Breast epithelium (tissue), 4 donors: ENCODE data around the gene MEAK7. TPM values are rescaled to one million over a fixed set of nuclear protein-coding genes. Genes with fewer than 3 reads are reported as not detected.

Experiments
- DNase-seq, 2 donors: peaks; one replicate each; pipeline ENCODE4 v3.0.0-alpha.2; 2019; ENCODE audit warnings: low spot score in 2 of 2
- H3K27ac ChIP-seq, 2 donors: fragments of 200-600 bp; sonication (generic) in 1 of 2; one replicate each; pipeline ENCODE4 v1.5.1; 2016 to 2019; ENCODE audit warnings: mild to moderate bottlenecking in 1 of 2
- H3K27me3 ChIP-seq, 2 donors: fragments of 200-600 bp; sonication (generic) in 1 of 2; one replicate each; pipeline versions ENCODE4 v1.5.1 to v1.6.0; 2017 to 2019; ENCODE audit warnings: control low read depth in 1 of 2, mild to moderate bottlenecking in 1 of 2
- H3K36me3 ChIP-seq: fragments of 200-600 bp; one replicate; pipeline ENCODE4 v1.5.1; 2019
- H3K4me1 ChIP-seq, 2 donors: fragments of 200-600 bp; sonication (generic); one replicate each; pipeline ENCODE4 v1.5.1; 2016 to 2019; ENCODE audit warnings: control low read depth in 1 of 2
- H3K4me3 ChIP-seq, 3 donors: fragments of 200-600 bp; sonication (generic); 1 replicate in 2 of 3; 2 replicates in 1 of 3; pipeline ENCODE4 v1.5.1; 2016 to 2019; ENCODE audit warnings: mild to moderate bottlenecking in 3 of 3, moderate library complexity in 2 of 3
- H3K9me3 ChIP-seq, 2 donors: fragments of 200-600 bp; sonication (generic) in 1 of 2; one replicate each; pipeline ENCODE4 v1.5.1; 2016 to 2019; ENCODE audit warnings: control low read depth in 1 of 2
- POLR2A ChIP-seq: fragments of 450-650 bp; IDR thresholded peaks from one replicate; pipeline ENCODE4 v1.6.1; 2016; ENCODE audit warnings: antibody characterized with exemption, mild to moderate bottlenecking, moderate library complexity
- POLR2AphosphoS5 ChIP-seq, 3 donors: sonication (generic); formaldehyde crosslinking; IDR thresholded peaks; one replicate each; pipeline ENCODE4 v1.6.1; 2017; ENCODE audit warnings: antibody characterized with exemption in 3 of 3
- intact Hi-C: fragments of 100-400 bp; cut with DNase I; formaldehyde crosslinking; loops from one replicate; pipeline ENCODE4 v1.15.1; 2023; ENCODE audit warnings: low total_unique reads
- total RNA-seq, 3 donors: library from RNA; depleted of rRNA; stranded (reverse); fragments of >200 nt; gene quantifications; one replicate each; pipeline ENCODE4 v1.1.0, GENCODE V29; 2016
- TF ChIP-seq, protein P1 (sequence below), 3 donors: fragments of 450-650 bp; IDR thresholded peaks; one replicate each; pipeline ENCODE4 v1.5.1; 2016 to 2017; ENCODE audit warnings: antibody characterized with exemption in 3 of 3, mild to moderate bottlenecking in 3 of 3, moderate library complexity in 3 of 3

MEAK7 gene
- total RNA-seq, 3 donors from 2014 or later: 8.8 to 38.1 (median 17.4) TPM

DNA sequence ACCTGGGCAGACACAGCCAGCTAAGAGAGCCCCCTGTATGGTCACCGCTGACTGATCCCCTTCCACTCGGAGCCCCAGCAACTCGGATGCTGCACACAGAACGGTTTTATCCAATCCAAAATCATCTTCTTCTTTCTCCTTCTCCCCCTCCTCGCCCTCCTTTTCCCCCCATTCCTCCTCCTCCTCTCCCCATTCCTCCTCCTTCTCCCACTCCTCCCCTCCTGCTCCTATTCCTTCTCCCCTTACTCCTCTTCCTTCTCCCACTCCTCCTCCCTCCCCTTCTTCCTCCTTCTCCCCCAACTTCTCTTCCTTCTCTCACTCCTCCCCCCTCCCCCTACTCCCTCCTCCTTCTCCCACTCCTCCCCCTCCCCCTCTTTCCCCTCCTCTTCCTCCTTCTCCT is 30.4 kb upstream of the MEAK7 start:
- H3K36me3 ChIP-seq: no peaks in the 10 kb centered on the region
- H3K4me3 ChIP-seq: no peak overlapping the region
- no peaks in the 10 kb centered on the region for H3K9me3 ChIP-seq
- peaks cover 9 to 12% of the 10 kb centered on the region in 2 donors for H3K4me1 ChIP-seq
- no peaks in the 10 kb centered on the region for H3K27me3 ChIP-seq
- intact Hi-C loops: no loop called here
- TF ChIP-seq POLR2AphosphoS5 (IDR thresholded peaks at IDR 0.05): no peak
- TF ChIP-seq, protein P1, sequence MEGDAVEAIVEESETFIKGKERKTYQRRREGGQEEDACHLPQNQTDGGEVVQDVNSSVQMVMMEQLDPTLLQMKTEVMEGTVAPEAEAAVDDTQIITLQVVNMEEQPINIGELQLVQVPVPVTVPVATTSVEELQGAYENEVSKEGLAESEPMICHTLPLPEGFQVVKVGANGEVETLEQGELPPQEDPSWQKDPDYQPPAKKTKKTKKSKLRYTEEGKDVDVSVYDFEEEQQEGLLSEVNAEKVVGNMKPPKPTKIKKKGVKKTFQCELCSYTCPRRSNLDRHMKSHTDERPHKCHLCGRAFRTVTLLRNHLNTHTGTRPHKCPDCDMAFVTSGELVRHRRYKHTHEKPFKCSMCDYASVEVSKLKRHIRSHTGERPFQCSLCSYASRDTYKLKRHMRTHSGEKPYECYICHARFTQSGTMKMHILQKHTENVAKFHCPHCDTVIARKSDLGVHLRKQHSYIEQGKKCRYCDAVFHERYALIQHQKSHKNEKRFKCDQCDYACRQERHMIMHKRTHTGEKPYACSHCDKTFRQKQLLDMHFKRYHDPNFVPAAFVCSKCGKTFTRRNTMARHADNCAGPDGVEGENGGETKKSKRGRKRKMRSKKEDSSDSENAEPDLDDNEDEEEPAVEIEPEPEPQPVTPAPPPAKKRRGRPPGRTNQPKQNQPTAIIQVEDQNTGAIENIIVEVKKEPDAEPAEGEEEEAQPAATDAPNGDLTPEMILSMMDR (IDR thresholded peaks at IDR 0.05): no peak
- no peak for TF ChIP-seq POLR2A
- H3K27ac ChIP-seq: no peak overlapping the region
- DNase-seq: no peak

DNA sequence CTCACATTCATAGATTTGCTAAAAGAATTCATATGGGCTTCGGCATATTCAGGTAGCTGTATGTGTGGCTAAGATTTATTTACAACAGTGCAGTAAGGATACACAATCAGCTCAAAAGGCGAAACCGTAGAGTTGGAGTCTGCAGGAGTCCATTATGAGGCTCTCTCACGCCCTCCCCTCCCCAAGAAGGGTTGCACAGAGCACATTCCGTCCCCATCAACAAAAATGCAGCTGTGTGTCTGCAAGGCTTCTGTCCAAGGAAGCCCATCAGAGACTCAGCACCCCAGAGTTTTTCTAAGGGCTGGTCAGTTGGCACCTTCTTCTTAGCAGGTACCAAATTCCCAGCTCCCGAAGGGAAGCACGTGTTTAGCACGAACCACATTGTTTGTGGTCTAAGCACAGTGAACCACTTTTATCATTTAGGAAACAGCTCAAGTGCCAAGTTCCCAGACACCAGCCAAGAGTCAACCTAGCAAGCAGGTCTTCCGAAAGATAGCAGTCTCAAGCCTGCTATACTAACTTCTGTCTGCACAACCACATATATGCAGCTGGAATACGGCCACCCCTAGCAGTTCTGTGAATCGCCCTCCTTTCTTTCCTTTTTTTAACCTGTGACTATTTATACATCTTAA is 28.5 kb upstream of the MEAK7 start:
- no peaks in the 10 kb centered on the region for H3K27me3 ChIP-seq
- peak overlapping the region in 1 of 3 donors; percentile 9 for H3K4me3 ChIP-seq
- H3K9me3 ChIP-seq: no peaks in the 10 kb centered on the region
- H3K4me1 ChIP-seq: peaks cover 9 to 12% of the 10 kb centered on the region in 2 donors
- TF ChIP-seq POLR2AphosphoS5 (IDR thresholded peaks at IDR 0.05) (no peak), POLR2A (no peak)
- TF ChIP-seq, protein P1 (IDR thresholded peaks at IDR 0.05): no peak
- intact Hi-C loops: no loop called here
- peak overlapping the region; percentile 71 to 75 for H3K27ac ChIP-seq
- DNase-seq: no peak
- no peaks in the 10 kb centered on the region for H3K36me3 ChIP-seq

DNA sequence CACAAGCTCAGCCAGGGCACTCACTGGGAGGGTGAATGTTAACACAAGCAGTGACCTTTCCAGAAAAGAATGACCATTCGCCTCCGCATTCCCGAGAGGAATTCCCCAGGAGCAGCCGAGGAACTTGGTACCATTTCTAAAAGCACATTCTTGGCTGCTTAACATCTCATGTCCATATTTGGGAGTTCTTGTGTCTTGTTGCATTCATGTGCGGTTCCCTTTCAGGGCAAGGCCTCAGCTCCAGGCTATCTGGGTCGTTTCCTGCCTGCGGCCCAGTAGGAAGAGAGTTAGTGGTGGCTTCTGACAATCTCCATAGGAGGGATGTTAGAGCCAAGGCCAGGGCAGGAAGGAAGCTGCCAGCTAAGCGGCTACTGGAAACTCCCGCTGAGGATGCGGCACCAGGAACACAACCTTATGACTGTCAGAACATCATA is 27.8 kb upstream of the MEAK7 start:
- intact Hi-C loops: no loop called here
- no peak for TF ChIP-seq POLR2A
- TF ChIP-seq POLR2AphosphoS5 (IDR thresholded peaks at IDR 0.05): peak in 2 of 3 donors; percentile 51 to 56
- Histone ChIP-seq H3K27me3 (no peaks in the 10 kb centered on the region), H3K4me1 (peaks cover 9 to 17% of the 10 kb centered on the region in 2 donors), H3K36me3 (no peaks in the 10 kb centered on the region), H3K4me3 (peak overlapping the region in 1 of 3 donors; percentile 9), H3K27ac (peak overlapping the region; percentile 71 to 75), H3K9me3 (no peaks in the 10 kb centered on the region)
- DNase-seq: peak; percentile 60 to 78

DNA sequence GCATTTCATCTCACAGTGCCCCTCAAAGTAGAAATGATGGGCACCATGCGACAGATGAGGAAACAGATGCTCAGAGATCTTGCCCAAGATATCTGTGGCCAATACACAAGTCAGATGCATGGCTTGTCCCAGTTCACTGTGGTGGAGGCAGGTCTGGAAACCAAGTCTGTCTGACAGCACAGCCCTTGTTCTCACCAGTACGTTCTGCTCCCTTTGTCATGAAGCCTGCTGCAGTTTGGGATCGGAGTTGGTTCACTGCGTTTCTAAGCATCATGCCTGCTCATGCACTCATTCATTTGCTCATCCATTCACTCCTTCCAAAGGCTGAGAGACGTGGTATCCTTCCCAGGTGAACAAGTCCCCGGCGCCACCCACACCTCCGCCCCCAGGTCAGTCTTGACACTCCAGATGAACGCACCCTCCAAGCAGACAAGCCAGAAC is 27.2 kb upstream of the MEAK7 start:
- peak in 1 of 2 donors; percentile 74 for DNase-seq
- intact Hi-C loops: no loop called here
- no peak for TF ChIP-seq POLR2A
- TF ChIP-seq POLR2AphosphoS5 (IDR thresholded peaks at IDR 0.05): no peak
- TF ChIP-seq, protein P1 (IDR thresholded peaks at IDR 0.05): no peak
- H3K27ac ChIP-seq: peak overlapping the region; percentile 71 to 75
- H3K27me3 ChIP-seq: no peaks in the 10 kb centered on the region
- H3K36me3 ChIP-seq: no peaks in the 10 kb centered on the region
- H3K4me3 ChIP-seq: no peak overlapping the region
- H3K4me1 ChIP-seq: peaks cover 9 to 17% of the 10 kb centered on the region in 2 donors
- no peaks in the 10 kb centered on the region for H3K9me3 ChIP-seq

DNA sequence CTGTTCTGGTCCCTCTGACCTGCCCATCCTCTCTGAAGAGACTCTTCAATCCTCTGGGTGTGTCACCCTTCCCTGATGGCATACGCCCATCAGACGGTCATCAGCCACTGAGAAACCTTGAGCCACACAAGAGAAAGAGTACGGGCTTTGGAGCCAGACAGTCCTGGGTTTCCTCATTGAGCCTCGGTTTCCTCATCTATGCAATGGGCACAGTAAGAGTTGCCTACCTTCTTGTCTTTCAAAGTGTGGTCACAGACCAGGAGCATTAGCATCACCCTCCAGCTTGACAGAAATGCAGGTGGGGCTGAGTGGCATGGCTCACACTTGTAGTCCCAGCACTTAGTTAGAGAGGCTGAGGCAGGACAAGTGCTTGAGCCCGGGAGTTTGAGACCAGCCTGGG is 26.1 kb upstream of the MEAK7 start:
- H3K27ac ChIP-seq: no peak overlapping the region
- TF ChIP-seq POLR2A (no peak), POLR2AphosphoS5 (IDR thresholded peaks at IDR 0.05) (no peak)
- TF ChIP-seq, protein P1 (IDR thresholded peaks at IDR 0.05): no peak
- H3K9me3 ChIP-seq: no peaks in the 10 kb centered on the region
- no peak overlapping the region for H3K4me3 ChIP-seq
- H3K4me1 ChIP-seq: peaks cover 9 to 17% of the 10 kb centered on the region in 2 donors
- DNase-seq: no peak
- H3K36me3 ChIP-seq: no peaks in the 10 kb centered on the region
- intact Hi-C loops: no loop called here
- no peaks in the 10 kb centered on the region for H3K27me3 ChIP-seq
